K562 (cell line): ENCODE data around the gene HPCAL1. TPM values are rescaled to one million over a fixed set of nuclear protein-coding genes. Genes with fewer than 3 reads are reported as not detected.

ENCODE experiments used
- ATF4 ChIP-seq: fragments of 450-650 bp; formaldehyde crosslinking; IDR thresholded peaks from 2 replicates; pipeline ENCODE4 v1.4.0; 2022; ENCODE audit warnings: mild to moderate bottlenecking, moderate library complexity
- BRD9 ChIP-seq: fragments of 450-650 bp; IDR thresholded peaks from 2 replicates; pipeline ENCODE4 v1.6.1; 2018; ENCODE audit warnings: low read depth; ENCODE audit not compliant: partially characterized antibody
- CBFA2T3 ChIP-seq: fragments of 450-650 bp; IDR thresholded peaks from 2 replicates; pipeline ENCODE4 v1.6.1; 2017
- CCAR2 ChIP-seq: fragments of 200-400 bp; formaldehyde crosslinking; IDR thresholded peaks from 2 replicates; pipeline ENCODE4 v1.6.1; 2017; ENCODE audit warnings: mild to moderate bottlenecking, low read depth, low read length
- CEBPB ChIP-seq: fragments of 450-650 bp; IDR thresholded peaks from 2 replicates; pipeline ENCODE4 v1.6.1; 2016; ENCODE audit warnings: missing genetic modification characterization, missing compliant biosample characterization
- CREB3 ChIP-seq: fragments of 450-650 bp; conservative IDR thresholded peaks from 2 replicates; pipeline ENCODE4 v1.6.1; 2016; ENCODE audit warnings: missing genetic modification characterization, low read depth, mild to moderate bottlenecking, missing compliant biosample characterization, moderate library complexity
- E2F5 ChIP-seq: sonication (generic); formaldehyde crosslinking; IDR thresholded peaks from 2 replicates; pipeline ENCODE4 v1.8.0; 2022; ENCODE audit warnings: mild to moderate bottlenecking, missing genetic modification reagents
- ETV6 ChIP-seq, 3 experiments: fragments of 150-350 bp in 1 of 3; sonication (generic) in 1 of 3; formaldehyde crosslinking in 1 of 3; IDR thresholded peaks; 2 replicates each; pipeline versions ENCODE4 v1.6.1 to v1.8.0; 2014 to 2022; ENCODE audit warnings: borderline replicate concordance in 2 of 3, low read depth in 2 of 3, antibody characterized with exemption in 1 of 3, low read length in 1 of 3, mild to moderate bottlenecking in 1 of 3, missing genetic modification reagents in 1 of 3
- KHSRP ChIP-seq: fragments of 450-650 bp; IDR thresholded peaks from 2 replicates; pipeline ENCODE4 v1.6.1; 2017
- LCOR ChIP-seq: sonication (generic); formaldehyde crosslinking; IDR thresholded peaks from 2 replicates; pipeline ENCODE4 v1.8.0; 2022; ENCODE audit warnings: mild to moderate bottlenecking, missing genetic modification reagents
- NFATC3 ChIP-seq: fragments of 450-650 bp; IDR thresholded peaks from 2 replicates; pipeline ENCODE4 v1.6.1; 2017; ENCODE audit warnings: mild to moderate bottlenecking
- NFRKB ChIP-seq: fragments of 450-650 bp; IDR thresholded peaks from 2 replicates; pipeline ENCODE4 v1.6.1; 2016; ENCODE audit warnings: low read depth
- NR2C1 ChIP-seq, 2 experiments: fragments of 450-650 bp; IDR thresholded peaks; 2 replicates each; pipeline ENCODE4 v1.6.1; 2017; ENCODE audit warnings: mild to moderate bottlenecking in 2 of 2, antibody characterized with exemption in 1 of 2, inconsistent platforms in 1 of 2, missing compliant biosample characterization in 1 of 2, missing genetic modification characterization in 1 of 2
- SMAD4 ChIP-seq: fragments of 250-450 bp; sonication (Bioruptor Pico); conservative IDR thresholded peaks from 2 replicates; pipeline ENCODE4 v1.8.0; 2021; ENCODE audit warnings: inconsistent platforms, mild to moderate bottlenecking, moderate library complexity
- SOX6 ChIP-seq: fragments of 450-650 bp; IDR thresholded peaks from 2 replicates; pipeline ENCODE4 v1.6.1; 2014; ENCODE audit warnings: mild to moderate bottlenecking
- TAL1 ChIP-seq: fragments of 450-650 bp; IDR thresholded peaks from 2 replicates; pipeline ENCODE4 v1.6.1; 2016; ENCODE audit warnings: mild to moderate bottlenecking
- TCF7L2 ChIP-seq: fragments of 150-350 bp; IDR thresholded peaks from 2 replicates; pipeline ENCODE4 v1.6.1; 2016; ENCODE audit warnings: low read depth, mild to moderate bottlenecking, low read length, moderate library complexity
- TFAP4 ChIP-seq: sonication (generic); formaldehyde crosslinking; IDR thresholded peaks from 2 replicates; pipeline ENCODE4 v1.8.0; 2022; ENCODE audit warnings: missing genetic modification reagents, mild to moderate bottlenecking, moderate library complexity, borderline replicate concordance
- ZBTB2 ChIP-seq: fragments of 450-650 bp; IDR thresholded peaks from 2 replicates; pipeline ENCODE4 v1.6.1; 2016; ENCODE audit warnings: antibody characterized with exemption
- ZNF589 ChIP-seq: fragments of 200-800 bp; sonication (Bioruptor generic); IDR thresholded peaks from 2 replicates; pipeline ENCODE4 v1.6.1; 2016; ENCODE audit warnings: low read depth, missing genetic modification characterization, missing compliant biosample characterization
- polyA plus RNA-seq, 8 experiments: library from polyadenylated mRNA; depleted of rRNA in 4 of 8; stranded (reverse) in 5 of 8; unstranded in 3 of 8; fragments of >200 nt; fragmentation: Nextera tagmentation in 2 of 8; fragmentation: Illumina TruSeq in 1 of 8; extraction: Ambion mirVana in 2 of 8; extraction: Trizol in 1 of 8; gene quantifications; 2 replicates each; pipeline versions ENCODE4 v1.2.1 to v1.2.3, GENCODE V29; 2011 to 2014; ENCODE audit warnings: inconsistent platforms in 1 of 8, missing spikeins in 1 of 8
- total RNA-seq, 7 experiments: library from RNA; depleted of rRNA in 6 of 7; stranded (reverse); fragments of >200 nt in 6 of 7; fragmentation: Illumina TruSeq in 2 of 7; extraction: Trizol in 2 of 7; gene quantifications; 2 replicates each; pipeline versions ENCODE4 v1.2.1 to v1.2.3, GENCODE V29; 2011 to 2021; ENCODE audit warnings: low replicate concordance in 1 of 7

Gene HPCAL1
- total and polyA plus RNA-seq, 9 of the 15 experiments (the other 6 are each of a cell fraction or from before 2014, with no cell fraction given), result 2.7 to 65.5 (median 23.9) TPM

- TF ChIP-seq CREB3 (tag), result no peak
- peak; percentile 45; the same call in 1 of the 2 replicates for TF ChIP-seq NFATC3
- peak; percentile 43; the same call in 1 of the 2 replicates for TF ChIP-seq SMAD4 (CRISPR knock-in tag)
- no peak for TF ChIP-seq E2F5 (CRISPR knock-in tag)
- no peak for TF ChIP-seq TCF7L2
- no peak for TF ChIP-seq KHSRP
- peak; percentile 52 for TF ChIP-seq BRD9
- TF ChIP-seq LCOR (CRISPR knock-in tag), result peak; percentile 46; the same call in 1 of the 2 replicates
- TF ChIP-seq NR2C1 (IDR thresholded peaks at IDR 0.05), result peak; percentile 93
- peak; percentile 94 for TF ChIP-seq NR2C1 (tag; IDR thresholded peaks at IDR 0.05)
- TF ChIP-seq NFRKB, result 0 out of 2 replicates have a peak, but pooled peaks have one; percentile 46
- peak; percentile 78; the same call in 1 of the 2 replicates for TF ChIP-seq ZNF589 (CRISPR knock-in tag)
- TF ChIP-seq CCAR2, result no peak
- peak; percentile 55; the same call in 1 of the 2 replicates for TF ChIP-seq TFAP4 (CRISPR knock-in tag)
- peak; percentile 14; the same call in 1 of the 2 replicates for TF ChIP-seq TAL1
- peak; percentile 75 for TF ChIP-seq SOX6
- peak; percentile 88 for TF ChIP-seq CEBPB (tag)
- peak; percentile 89 for TF ChIP-seq ATF4
- peak; percentile 34; the same call in 1 of the 2 replicates for TF ChIP-seq CBFA2T3
- no peak for TF ChIP-seq ZBTB2
- peak in 1 of 2 experiments; percentile 92; a peak in 2 of 4 replicates for TF ChIP-seq ETV6 (IDR thresholded peaks at IDR 0.05; ENCODE audit: borderline replicate concordance in 1 of 2, low read depth in 2 of 2, low read length in 1 of 2)
- no peak for TF ChIP-seq ETV6 (CRISPR knock-in tag; IDR thresholded peaks at IDR 0.05; ENCODE audit: borderline replicate concordance)
Measured at GRCh38 chr2:10307561-10308156, 5.0 kb downstream of the HPCAL1 start (continued).
